ENCODE measurements around the gene LAMB3.

The LAMB3 gene

GRCh38 chr1:209635850-209636249 is 16.4 kb downstream of the LAMB3 start:
- in situ Hi-C loops (cut with MboI; ENCODE audit: low sequenced_read_pairs) = no loop called here

- in situ Hi-C loops (cut with MboI; ENCODE audit: low sequenced_read_pairs) = no loop called here
Observed at GRCh38 chr1:209634005-209634737, 18.1 kb downstream of the LAMB3 start.

- in situ Hi-C loops (cut with MboI; ENCODE audit: low sequenced_read_pairs) = no loop called here
Observed at GRCh38 chr1:209633335-209633997, 18.8 kb downstream of the LAMB3 start.

GRCh38 chr1:209630383-209631225 is 21.6 kb downstream of the LAMB3 start:
- in situ Hi-C loops (cut with MboI; ENCODE audit: low sequenced_read_pairs) = no loop called here

- in situ Hi-C loops (cut with MboI; ENCODE audit: low sequenced_read_pairs) = no loop called here
Observed at GRCh38 chr1:209629621-209630382, 22.4 kb downstream of the LAMB3 start.

- in situ Hi-C loops (cut with MboI; ENCODE audit: low sequenced_read_pairs) = no loop called here
Observed at GRCh38 chr1:209628618-209629299, 23.5 kb downstream of the LAMB3 start.

- in situ Hi-C loops (cut with MboI; ENCODE audit: low sequenced_read_pairs) = no loop called here
Observed at GRCh38 chr1:209627732-209628196, 24.5 kb downstream of the LAMB3 start.

GRCh38 chr1:209627027-209627731 is 25.0 kb downstream of the LAMB3 start:
- in situ Hi-C loops (cut with MboI; ENCODE audit: low sequenced_read_pairs) = no loop called here

GRCh38 chr1:209626346-209627026 is 25.7 kb downstream of the LAMB3 start:
- in situ Hi-C loops (cut with MboI; ENCODE audit: low sequenced_read_pairs) = no loop called here

GRCh38 chr1:209625791-209626285 is 26.4 kb downstream of the LAMB3 start:
- in situ Hi-C loops (cut with MboI; ENCODE audit: low sequenced_read_pairs) = no loop called here

GRCh38 chr1:209624558-209625549 is 27.4 kb downstream of the LAMB3 start:
- in situ Hi-C loops (cut with MboI; ENCODE audit: low sequenced_read_pairs) = no loop called here

GRCh38 chr1:209622841-209623829 is 29.1 kb downstream of the LAMB3 start:
- in situ Hi-C loops (cut with MboI; ENCODE audit: low sequenced_read_pairs) = no loop called here

- in situ Hi-C loops (cut with MboI; ENCODE audit: low sequenced_read_pairs) = no loop called here
Observed at GRCh38 chr1:209621741-209622655, 30.2 kb downstream of the LAMB3 start.

GRCh38 chr1:209621286-209621685 is 30.9 kb downstream of the LAMB3 start:
- in situ Hi-C loops (cut with MboI; ENCODE audit: low sequenced_read_pairs) = no loop called here

- in situ Hi-C loops (cut with MboI; ENCODE audit: low sequenced_read_pairs) = no loop called here
Observed at GRCh38 chr1:209620487-209620884, 31.7 kb downstream of the LAMB3 start.
